ENCODE data around the gene RASGRF2.

RASGRF2 gene

GRCh38 chr5:81251922-81252321 lies 291.8 kb downstream of the RASGRF2 start:
- Histone ChIP-seq H3K4me2 (ENCODE audit: low read length) (no peak overlapping the region), H3K36me3 (ENCODE audit: control insufficient read depth, low read length) (0 out of 2 replicates have a peak, but pooled peaks cover 4% of the 10 kb centered on the region), H3K79me2 (ENCODE audit: control insufficient read depth, low read length) (no peaks in the 10 kb centered on the region), H3K27me3 (ENCODE audit: control insufficient read depth, low read length) (no peaks in the 10 kb centered on the region), H3K9me3 (ENCODE audit: control insufficient read depth, insufficient read depth, low read length) (no peaks in the 10 kb centered on the region), H3K4me1 (ENCODE audit: control insufficient read depth, low read length) (no peaks in the 10 kb centered on the region), H3F3A (ENCODE audit: control insufficient read depth, insufficient read depth) (no peaks in the 10 kb centered on the region), H4K20me1 (ENCODE audit: control insufficient read depth, insufficient read depth, low read depth, low read length) (no peaks in the 10 kb centered on the region), H3K4me3 (ENCODE audit: low read length) (no peak overlapping the region), H3K27ac (ENCODE audit: low read depth, low read length) (no peak overlapping the region), H3K9me2 (replicated peaks; ENCODE audit: control insufficient read depth, low read length) (no peaks in the 10 kb centered on the region)
- TF ChIP-seq CTCF (IDR thresholded peaks at IDR 0.05; ENCODE audit: low read depth, low read length, poor library complexity, severe bottlenecking) (no peak), EZH2phosphoT487 (IDR thresholded peaks at IDR 0.05; ENCODE audit: borderline replicate concordance, low read length) (no peak)

GRCh38 chr5:81252904-81253303 lies 292.7 kb downstream of the RASGRF2 start:
- Histone ChIP-seq H3K9me2 (replicated peaks; ENCODE audit: control insufficient read depth, low read length) (no peaks in the 10 kb centered on the region), H3K9me3 (ENCODE audit: control insufficient read depth, insufficient read depth, low read length) (no peaks in the 10 kb centered on the region), H3K4me1 (ENCODE audit: control insufficient read depth, low read length) (no peaks in the 10 kb centered on the region), H3K4me3 (ENCODE audit: low read length) (no peak overlapping the region), H4K20me1 (ENCODE audit: control insufficient read depth, insufficient read depth, low read depth, low read length) (no peaks in the 10 kb centered on the region), H3K27ac (ENCODE audit: low read depth, low read length) (no peak overlapping the region), H3K27me3 (ENCODE audit: control insufficient read depth, low read length) (no peaks in the 10 kb centered on the region), H3F3A (ENCODE audit: control insufficient read depth, insufficient read depth) (no peaks in the 10 kb centered on the region), H3K36me3 (ENCODE audit: control insufficient read depth, low read length) (0 out of 2 replicates have a peak, but pooled peaks cover 4% of the 10 kb centered on the region), H3K79me2 (ENCODE audit: control insufficient read depth, low read length) (no peaks in the 10 kb centered on the region), H3K4me2 (ENCODE audit: low read length) (no peak overlapping the region)
- TF ChIP-seq CTCF (IDR thresholded peaks at IDR 0.05; ENCODE audit: low read depth, low read length, poor library complexity, severe bottlenecking): no peak

GRCh38 chr5:81253875-81254274 lies 293.7 kb downstream of the RASGRF2 start:
- no peaks in the 10 kb centered on the region for H3F3A ChIP-seq (ENCODE audit: control insufficient read depth, insufficient read depth)
- no peak overlapping the region for H3K4me2 ChIP-seq (ENCODE audit: low read length)
- 0 out of 2 replicates have a peak, but pooled peaks cover 4% of the 10 kb centered on the region for H3K36me3 ChIP-seq (ENCODE audit: control insufficient read depth, low read length)
- no peaks in the 10 kb centered on the region for H3K9me3 ChIP-seq (ENCODE audit: control insufficient read depth, insufficient read depth, low read length)
- no peaks in the 10 kb centered on the region for H3K4me1 ChIP-seq (ENCODE audit: control insufficient read depth, low read length)
- H3K27me3 ChIP-seq (ENCODE audit: control insufficient read depth, low read length): no peaks in the 10 kb centered on the region
- no peaks in the 10 kb centered on the region for H3K9me2 ChIP-seq (replicated peaks; ENCODE audit: control insufficient read depth, low read length)
- no peak overlapping the region for H3K27ac ChIP-seq (ENCODE audit: low read depth, low read length)
- H4K20me1 ChIP-seq (ENCODE audit: control insufficient read depth, insufficient read depth, low read depth, low read length): no peaks in the 10 kb centered on the region
- TF ChIP-seq CTCF (IDR thresholded peaks at IDR 0.05; ENCODE audit: low read depth, low read length, poor library complexity, severe bottlenecking) (no peak), EZH2phosphoT487 (IDR thresholded peaks at IDR 0.05; ENCODE audit: borderline replicate concordance, low read length) (no peak)
- no peaks in the 10 kb centered on the region for H3K79me2 ChIP-seq (ENCODE audit: control insufficient read depth, low read length)
- H3K4me3 ChIP-seq (ENCODE audit: low read length): no peak overlapping the region
